Endothelial cell of umbilical vein (primary cell): ENCODE measurements around the gene STK11IP. TPM values are rescaled to one million over a fixed set of nuclear protein-coding genes. Genes with fewer than 3 reads are reported as not detected.

Experiments used
- BruUV-seq: library from RNA; stranded (reverse); fragments of 400-500 nt; replicated peaks from 2 replicates; lab custom pipeline; 2021; lab: Mats Ljungman, UMichigan
- CTCF ChIA-PET: fragments of 300-600, 350-600 bp; sonication (Branson Sonifier 250); formaldehyde crosslinking; loops from one replicate; lab custom pipeline; 2021; ENCODE audit warnings: antibody characterized with exemption, inconsistent platforms; lab: Charles Lee
- POLR2A ChIA-PET: fragments of 300-600, 350-600 bp; sonication (Branson Sonifier 250); formaldehyde crosslinking; loops from one replicate; lab custom pipeline; 2021; ENCODE audit warnings: antibody characterized with exemption, inconsistent platforms; lab: Charles Lee
- DNase-seq: peaks from one replicate; pipeline ENCODE4 v3.0.0-alpha.2; 2011; ENCODE audit warnings: low read depth, low spot score
- FAIRE-seq: peaks from 2 replicates; lab custom pipeline; 2011; peaks lifted over from hg19 to GRCh38; lab: Jason Lieb, UNC
- H2AFZ ChIP-seq: 2 replicates; pipeline ENCODE4 v1.6.0; 2012; ENCODE audit warnings: low read depth, low read length, control low read depth, inconsistent platforms
- H3K27ac ChIP-seq: 2 replicates; pipeline ENCODE4 v1.5.1; 2011; ENCODE audit warnings: low read depth, mild to moderate bottlenecking, control low read depth, low read length, moderate library complexity; ENCODE audit not compliant: insufficient read depth
- H3K27me3 ChIP-seq, 2 experiments: 2 replicates each; pipeline versions ENCODE4 v1.6.0 to v1.6.1; 2011; ENCODE audit warnings: low read length in 2 of 2, mixed read lengths in 1 of 2; ENCODE audit not compliant: control insufficient read depth in 2 of 2, insufficient read depth in 2 of 2
- H3K36me3 ChIP-seq, 2 experiments: 2 replicates in 1 of 2; 3 replicates in 1 of 2; pipeline ENCODE4 v1.5.1; 2011; ENCODE audit warnings: low read length in 2 of 2, mild to moderate bottlenecking in 1 of 2, moderate library complexity in 1 of 2; ENCODE audit not compliant: control insufficient read depth in 2 of 2, insufficient read depth in 2 of 2; ENCODE audit errors: extremely low read depth in 1 of 2
- H3K4me1 ChIP-seq: 3 replicates; pipeline ENCODE4 v1.5.1; 2011; ENCODE audit warnings: mild to moderate bottlenecking, low read length; ENCODE audit not compliant: control insufficient read depth, insufficient read depth; ENCODE audit errors: extremely low read depth
- H3K4me2 ChIP-seq: 2 replicates; pipeline ENCODE4 v1.6.1; 2011; ENCODE audit warnings: low read length, control low read depth, mixed read lengths; ENCODE audit not compliant: insufficient read depth
- H3K4me3 ChIP-seq, 3 experiments: fragments of 200-600 bp in 1 of 3; sonication (generic), shearing (Covaris generic) in 1 of 3; replicated peaks in 1 of 3; 2 replicates each; pipeline ENCODE4 v1.5.1; 2011 to 2016; ENCODE audit warnings: control low read depth in 3 of 3, low read length in 3 of 3, mild to moderate bottlenecking in 2 of 3, inconsistent platforms in 1 of 3, low read depth in 1 of 3, moderate library complexity in 1 of 3; ENCODE audit not compliant: insufficient read depth in 1 of 3
- H3K79me2 ChIP-seq: 2 replicates; pipeline ENCODE4 v1.6.0; 2012; ENCODE audit warnings: low read length, inconsistent platforms; ENCODE audit not compliant: control insufficient read depth, insufficient read depth
- H3K9ac ChIP-seq: replicated peaks from 2 replicates; pipeline ENCODE3; 2011; ENCODE audit warnings: low read length, control low read depth; ENCODE audit not compliant: insufficient read depth; ENCODE audit errors: extremely low read depth
- H3K9me1 ChIP-seq: replicated peaks from 3 replicates; pipeline ENCODE4 v1.6.0; 2011; ENCODE audit warnings: mild to moderate bottlenecking, low read length; ENCODE audit not compliant: control insufficient read depth, insufficient read depth; ENCODE audit errors: extremely low read depth
- H3K9me3 ChIP-seq: replicated peaks from 2 replicates; pipeline ENCODE4 v1.5.1; 2012; ENCODE audit warnings: low read length, inconsistent platforms; ENCODE audit not compliant: control insufficient read depth, insufficient read depth
- H4K20me1 ChIP-seq: replicated peaks from 2 replicates; pipeline ENCODE3; 2011; ENCODE audit warnings: mild to moderate bottlenecking, low read length; ENCODE audit not compliant: control insufficient read depth, insufficient read depth; ENCODE audit errors: extremely low read depth
- MYC ChIP-seq: IDR thresholded peaks from one replicate; pipeline ENCODE4 v1.6.1; 2011; ENCODE audit warnings: mild to moderate bottlenecking, low read depth, low read length
- POLR2AphosphoS5 ChIP-seq: IDR thresholded peaks from 2 replicates; pipeline ENCODE4 v1.6.1; 2012; ENCODE audit warnings: low read depth, mild to moderate bottlenecking, control low read depth, low read length, moderate library complexity; ENCODE audit not compliant: insufficient read depth
- dilution Hi-C: fragments of 300-500 bp; cut with MboI; formaldehyde crosslinking; loops from one replicate; pipeline ENCODE4 v1.15.0; 2019; ENCODE audit warnings: low sequenced_read_pairs; ENCODE audit not compliant: extremely low pct_ligation_motif_present
- intact Hi-C: fragments of 100-400 bp; cut with micrococcal nuclease; formaldehyde crosslinking; loops from one replicate; pipeline ENCODE4 v1.10.0; 2022
- polyA plus RNA-seq, 4 experiments: library from polyadenylated mRNA; depleted of rRNA in 3 of 4; stranded (reverse) in 3 of 4; unstranded in 1 of 4; fragments of >200 nt; gene quantifications; 2 replicates each; pipeline versions ENCODE4 v1.2.1 to v1.2.3, GENCODE V29; 2011 to 2012; ENCODE audit warnings: missing spikeins in 1 of 4
- total RNA-seq: library from RNA; stranded (reverse); gene quantifications from 2 replicates; pipeline ENCODE4 v1.2.3, GENCODE V29; 2021
- TF ChIP-seq, protein P1 (sequence below), 2 donors: IDR thresholded peaks; 1 replicate in 1 of 2; 2 replicates in 1 of 2; pipeline ENCODE4 v1.5.1; 2011; ENCODE audit warnings: low read length in 2 of 2, mild to moderate bottlenecking in 2 of 2, moderate library complexity in 2 of 2, control low read depth in 1 of 2, inconsistent platforms in 1 of 2, low read depth in 1 of 2; ENCODE audit not compliant: insufficient read depth in 1 of 2; ENCODE audit errors: extremely low read depth in 1 of 2

STK11IP gene
- total and polyA plus RNA-seq, 2 donors (not counting 3 experiments of a cell fraction or from before 2014, with no cell fraction given): 17.7 to 19.2 TPM

DNA sequence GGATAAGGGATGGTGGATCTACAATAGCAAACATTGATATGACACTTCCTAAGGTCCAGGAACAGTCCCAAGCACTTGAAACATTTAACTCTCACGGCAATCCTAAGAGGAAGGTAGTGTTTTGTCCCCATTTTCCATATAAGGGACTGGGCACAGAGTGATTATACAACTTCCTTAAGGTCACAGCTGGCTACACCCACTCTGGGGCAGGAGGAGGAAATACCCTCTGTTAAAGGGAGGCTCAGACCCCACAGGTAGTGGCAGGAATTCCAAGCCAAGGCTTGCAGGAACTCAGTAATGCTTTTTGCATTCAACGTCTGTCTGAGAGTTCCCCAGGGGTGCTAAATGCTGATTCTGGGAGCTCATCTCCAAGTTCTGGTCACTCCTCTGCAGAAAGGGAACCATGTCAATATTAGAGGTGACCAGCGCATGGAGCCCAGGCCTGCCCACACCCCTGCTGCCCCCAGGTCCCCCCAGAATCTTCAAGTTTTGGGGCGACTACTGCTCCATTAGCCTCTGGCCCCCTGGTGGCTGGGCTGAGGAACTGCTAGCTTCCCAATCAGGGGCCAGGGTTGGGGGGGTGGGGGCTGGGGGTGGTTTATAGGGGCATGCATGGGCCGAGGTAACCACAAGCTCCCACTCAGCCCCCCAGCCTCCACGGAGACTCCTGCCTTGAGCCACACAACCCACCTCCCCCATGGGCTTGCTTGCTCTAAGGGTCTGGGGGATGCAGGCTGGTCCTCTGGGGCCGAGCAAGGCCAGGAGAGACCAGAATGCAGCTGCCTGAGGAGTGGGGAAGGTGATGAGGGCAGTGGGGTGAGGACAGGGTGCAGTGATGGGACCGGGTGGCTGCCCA, 37.4 kb upstream of the STK11IP start:
- FAIRE-seq (no peak), DNase-seq (no peak)
- CTCF ChIA-PET: interaction anchor here (0.5 to 2.9 kb wide), 37 partner anchors 8 to 172 kb away, joined by 3 to 42 read pairs (median 5); partner anchors contain the start of genes CHPF, OBSL1, STK11IP and TMEM198
- H4K20me1 ChIP-seq: no peaks in the 10 kb centered on the region
- H3K36me3 ChIP-seq: no peaks in the 10 kb centered on the region
- no TSS peak for BruUV-seq
- POLR2A ChIA-PET: no interaction called here
- TF ChIP-seq MYC: no peak
- TF ChIP-seq, protein P1, sequence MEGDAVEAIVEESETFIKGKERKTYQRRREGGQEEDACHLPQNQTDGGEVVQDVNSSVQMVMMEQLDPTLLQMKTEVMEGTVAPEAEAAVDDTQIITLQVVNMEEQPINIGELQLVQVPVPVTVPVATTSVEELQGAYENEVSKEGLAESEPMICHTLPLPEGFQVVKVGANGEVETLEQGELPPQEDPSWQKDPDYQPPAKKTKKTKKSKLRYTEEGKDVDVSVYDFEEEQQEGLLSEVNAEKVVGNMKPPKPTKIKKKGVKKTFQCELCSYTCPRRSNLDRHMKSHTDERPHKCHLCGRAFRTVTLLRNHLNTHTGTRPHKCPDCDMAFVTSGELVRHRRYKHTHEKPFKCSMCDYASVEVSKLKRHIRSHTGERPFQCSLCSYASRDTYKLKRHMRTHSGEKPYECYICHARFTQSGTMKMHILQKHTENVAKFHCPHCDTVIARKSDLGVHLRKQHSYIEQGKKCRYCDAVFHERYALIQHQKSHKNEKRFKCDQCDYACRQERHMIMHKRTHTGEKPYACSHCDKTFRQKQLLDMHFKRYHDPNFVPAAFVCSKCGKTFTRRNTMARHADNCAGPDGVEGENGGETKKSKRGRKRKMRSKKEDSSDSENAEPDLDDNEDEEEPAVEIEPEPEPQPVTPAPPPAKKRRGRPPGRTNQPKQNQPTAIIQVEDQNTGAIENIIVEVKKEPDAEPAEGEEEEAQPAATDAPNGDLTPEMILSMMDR (IDR thresholded peaks at IDR 0.05; ENCODE audit: extremely low read depth in 1 of 2, insufficient read depth in 1 of 2, low read depth in 1 of 2, low read length in 2 of 2): peak; percentile 37 to 70
- H2AFZ ChIP-seq: no peak overlapping the region
- no peaks in the 10 kb centered on the region for H3K79me2 ChIP-seq
- peaks cover 0 to 3% of the 10 kb centered on the region in 2 experiments for H3K27me3 ChIP-seq
- dilution Hi-C loops: no loop called here
- no peak overlapping the region for H3K4me2 ChIP-seq
- no peaks in the 10 kb centered on the region for H3K4me1 ChIP-seq
- H3K9ac ChIP-seq: no peak overlapping the region
- H3K4me3 ChIP-seq: no peak overlapping the region
- no peak overlapping the region for H3K27ac ChIP-seq
- no peaks in the 10 kb centered on the region for H3K9me1 ChIP-seq
- H3K9me3 ChIP-seq: no peaks in the 10 kb centered on the region
- intact Hi-C loops: no loop called here

DNA sequence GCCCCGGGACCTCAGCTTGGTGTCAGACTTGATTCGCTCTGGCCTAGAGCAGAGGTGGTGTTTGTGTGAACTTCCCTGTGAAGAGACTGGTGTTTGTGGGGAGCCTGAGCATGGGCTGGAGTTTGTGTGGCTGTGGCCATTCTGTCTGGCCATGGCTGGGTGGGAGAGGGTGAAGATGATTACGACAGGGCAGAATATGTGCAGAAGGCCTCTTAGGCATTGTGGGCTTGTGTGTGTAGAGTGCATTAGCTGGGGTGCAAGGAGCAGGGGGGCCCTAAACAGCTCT, 36.8 kb upstream of the STK11IP start:
- Histone ChIP-seq H3K79me2 (no peaks in the 10 kb centered on the region), H3K4me3 (no peak overlapping the region), H3K36me3 (no peaks in the 10 kb centered on the region), H3K4me2 (no peak overlapping the region), H4K20me1 (no peaks in the 10 kb centered on the region), H3K9me3 (no peaks in the 10 kb centered on the region), H3K4me1 (no peaks in the 10 kb centered on the region), H3K27ac (no peak overlapping the region), H2AFZ (no peak overlapping the region), H3K9ac (no peak overlapping the region), H3K9me1 (no peaks in the 10 kb centered on the region), H3K27me3 (peaks cover 0 to 3% of the 10 kb centered on the region in 2 experiments)
- dilution Hi-C loops (no loop called here), intact Hi-C loops (no loop called here)
- BruUV-seq: no TSS peak
- ChIA-PET CTCF (interaction anchor here (0.7 to 2.9 kb wide), 31 partner anchors 8 to 172 kb away, joined by 3 to 42 read pairs (median 5); partner anchors contain the start of genes CHPF, OBSL1, STK11IP and TMEM198), POLR2A (no interaction called here)
- no peak for FAIRE-seq
- TF ChIP-seq POLR2AphosphoS5 (no peak), MYC (no peak)
- no peak for DNase-seq
